ENCODE results near the gene ABHD2.
A peak's percentile ranks its signal among the peaks of the same experiment; 100 is the strongest.

DNA sequence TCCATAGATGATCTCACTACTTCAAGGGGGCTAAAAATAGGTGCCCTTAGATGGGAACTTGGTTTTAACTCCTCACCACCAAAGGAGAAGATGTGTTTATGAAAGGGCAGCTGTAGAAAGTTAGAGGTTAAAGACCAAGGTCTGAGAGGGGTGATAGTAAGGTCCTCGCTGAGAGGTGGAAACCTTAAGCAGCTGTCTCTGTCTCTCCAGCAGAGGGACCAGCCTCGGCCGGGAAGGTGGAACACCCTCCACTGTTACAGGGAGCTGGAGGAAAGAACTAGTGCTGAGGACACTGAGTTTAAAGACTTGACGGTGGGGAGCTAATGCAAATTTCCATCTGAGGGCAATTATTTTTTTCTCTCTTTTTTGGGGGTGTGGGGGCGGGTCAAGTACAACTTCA lies 142.0 kb downstream of the ABHD2 start:
- TF ChIP-seq, protein P1, sequence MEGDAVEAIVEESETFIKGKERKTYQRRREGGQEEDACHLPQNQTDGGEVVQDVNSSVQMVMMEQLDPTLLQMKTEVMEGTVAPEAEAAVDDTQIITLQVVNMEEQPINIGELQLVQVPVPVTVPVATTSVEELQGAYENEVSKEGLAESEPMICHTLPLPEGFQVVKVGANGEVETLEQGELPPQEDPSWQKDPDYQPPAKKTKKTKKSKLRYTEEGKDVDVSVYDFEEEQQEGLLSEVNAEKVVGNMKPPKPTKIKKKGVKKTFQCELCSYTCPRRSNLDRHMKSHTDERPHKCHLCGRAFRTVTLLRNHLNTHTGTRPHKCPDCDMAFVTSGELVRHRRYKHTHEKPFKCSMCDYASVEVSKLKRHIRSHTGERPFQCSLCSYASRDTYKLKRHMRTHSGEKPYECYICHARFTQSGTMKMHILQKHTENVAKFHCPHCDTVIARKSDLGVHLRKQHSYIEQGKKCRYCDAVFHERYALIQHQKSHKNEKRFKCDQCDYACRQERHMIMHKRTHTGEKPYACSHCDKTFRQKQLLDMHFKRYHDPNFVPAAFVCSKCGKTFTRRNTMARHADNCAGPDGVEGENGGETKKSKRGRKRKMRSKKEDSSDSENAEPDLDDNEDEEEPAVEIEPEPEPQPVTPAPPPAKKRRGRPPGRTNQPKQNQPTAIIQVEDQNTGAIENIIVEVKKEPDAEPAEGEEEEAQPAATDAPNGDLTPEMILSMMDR (IDR thresholded peaks at IDR 0.05; ENCODE audit: low read depth, low read length) = peak; percentile 18
- no peak for TF ChIP-seq MYC (IDR thresholded peaks at IDR 0.05; ENCODE audit: low read depth, low read length)
- TF ChIP-seq, protein P2, sequence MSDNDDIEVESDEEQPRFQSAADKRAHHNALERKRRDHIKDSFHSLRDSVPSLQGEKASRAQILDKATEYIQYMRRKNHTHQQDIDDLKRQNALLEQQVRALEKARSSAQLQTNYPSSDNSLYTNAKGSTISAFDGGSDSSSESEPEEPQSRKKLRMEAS (IDR thresholded peaks at IDR 0.05; ENCODE audit: low read depth, low read length) = no peak
